Measurements from ENCODE around the gene MAPKAPK2.

The MAPKAPK2 gene

DNA sequence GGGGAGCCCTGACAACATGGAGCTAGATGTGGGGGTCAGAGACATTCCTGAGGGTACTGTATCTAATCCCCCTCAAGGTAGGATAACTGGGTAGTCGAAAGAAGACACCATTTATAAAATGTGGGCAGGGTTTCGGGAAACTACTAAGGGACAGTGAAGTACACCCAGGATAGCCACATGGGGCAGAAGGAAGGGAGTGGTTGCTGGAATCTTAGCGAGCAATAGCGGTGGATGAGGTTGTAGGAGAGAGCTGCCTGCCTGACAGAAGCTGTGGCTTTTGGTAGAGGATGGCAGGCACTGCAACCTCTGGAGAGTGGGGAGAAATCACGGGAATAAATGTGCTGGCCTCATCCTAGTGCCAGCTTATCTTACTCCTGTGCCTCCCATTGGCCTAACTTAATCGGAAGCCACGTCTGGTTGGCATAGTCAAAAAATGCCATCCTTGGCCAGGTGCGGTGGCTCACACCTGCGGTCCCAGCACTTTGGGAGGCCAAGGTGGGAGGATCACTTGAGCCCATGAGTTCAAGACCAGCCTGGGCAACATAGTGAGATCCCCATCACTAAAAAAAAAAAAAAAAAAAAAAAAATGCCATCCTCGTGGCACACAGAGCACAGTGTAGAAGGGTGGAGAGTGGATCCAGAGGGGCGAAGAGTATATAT lies 23.4 kb upstream of the MAPKAPK2 start:
- DNase-seq, result no peak

DNA sequence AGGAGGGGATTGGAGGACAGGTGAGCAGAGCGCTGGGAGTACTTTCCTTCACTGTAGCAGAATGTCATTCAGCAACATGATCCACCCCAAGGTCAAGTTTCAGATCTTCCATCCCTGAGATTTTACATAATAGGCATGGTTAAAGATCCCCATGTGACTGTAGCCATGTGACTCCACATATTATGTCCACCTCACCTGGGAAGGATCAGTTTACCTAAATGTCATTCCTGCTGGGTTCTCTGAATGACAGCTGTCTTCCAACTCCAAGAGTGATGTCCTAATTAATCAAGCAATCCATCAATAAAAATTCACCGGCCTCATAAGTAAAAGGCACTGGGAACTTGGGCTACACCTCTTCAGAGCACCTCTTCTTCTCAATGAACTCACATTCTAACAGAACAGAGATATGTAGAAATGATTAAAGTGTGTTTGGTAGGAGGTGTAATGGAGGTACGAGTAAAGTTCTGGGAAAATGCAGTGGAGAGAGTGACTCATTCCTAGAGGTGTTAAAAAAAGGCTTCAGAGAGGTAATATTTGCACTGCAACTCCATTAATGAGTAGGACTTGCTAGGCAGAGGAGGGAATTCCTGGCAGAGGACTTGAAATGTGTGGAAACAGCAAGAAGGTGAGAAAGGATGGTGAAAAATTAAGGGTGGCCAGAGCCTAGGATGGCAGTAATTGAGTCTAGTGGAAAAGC lies 22.2 kb upstream of the MAPKAPK2 start:
- peak; percentile 8 for DNase-seq

DNA sequence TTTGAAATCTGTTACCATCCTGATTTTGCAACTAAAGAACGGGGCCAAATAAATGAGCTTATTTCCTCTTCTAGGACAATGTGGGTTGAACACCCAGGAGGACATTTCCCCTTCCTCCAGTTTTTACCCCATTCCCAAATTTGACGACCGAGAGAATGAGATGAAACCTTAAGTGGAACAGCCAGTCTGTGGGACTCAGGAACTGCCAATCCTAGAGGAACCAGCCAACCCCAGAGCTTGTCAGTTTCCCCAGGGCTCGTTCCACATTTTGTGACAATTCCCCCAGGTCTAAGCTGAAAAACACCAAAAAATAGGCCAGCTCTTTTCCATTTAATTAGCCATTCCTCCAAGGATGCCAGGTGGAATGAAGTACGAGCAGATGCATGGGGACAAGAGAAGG lies 21.3 kb upstream of the MAPKAPK2 start:
- no peak for DNase-seq

DNA sequence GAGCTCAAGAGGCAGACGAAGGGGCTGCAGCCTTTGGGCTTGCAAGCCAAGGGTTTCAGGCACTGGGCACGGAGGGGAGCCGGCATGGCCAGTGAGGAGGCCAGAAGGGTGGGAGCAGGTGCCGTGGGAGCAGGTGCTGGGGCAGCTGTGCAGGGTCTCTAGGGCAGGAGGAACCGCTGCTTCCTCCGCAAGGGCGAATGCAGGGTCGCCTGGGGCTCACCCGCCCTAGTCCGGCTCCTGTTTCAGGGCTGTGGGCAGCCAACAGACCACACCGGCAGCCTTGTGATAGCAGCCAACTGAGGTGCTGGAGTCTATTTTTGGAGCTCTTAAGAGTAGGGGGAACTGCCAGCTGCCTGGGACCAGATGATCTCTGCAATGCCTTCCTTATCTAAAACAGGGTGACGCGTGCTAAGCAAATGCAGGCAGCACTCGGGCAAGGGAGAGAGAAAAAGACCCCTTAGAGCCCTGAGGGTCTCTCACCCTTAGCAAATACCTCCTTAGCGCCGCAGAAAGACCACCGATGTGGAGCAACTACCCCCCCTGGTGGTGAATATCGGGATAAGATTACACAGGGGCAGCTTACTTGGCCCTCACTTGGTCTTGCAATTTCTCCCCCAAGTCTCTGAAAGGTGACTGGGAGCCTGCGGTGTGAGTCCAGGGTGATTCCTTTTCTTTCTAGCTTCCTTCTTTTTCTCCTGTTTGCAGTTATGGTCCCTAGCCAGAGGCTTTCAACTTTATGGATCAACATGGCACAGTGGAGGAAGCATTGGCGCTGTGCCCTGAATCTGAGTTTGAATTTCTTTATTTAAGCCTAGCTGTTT lies 20.7 kb upstream of the MAPKAPK2 start:
- DNase-seq, result peak; percentile 78

DNA sequence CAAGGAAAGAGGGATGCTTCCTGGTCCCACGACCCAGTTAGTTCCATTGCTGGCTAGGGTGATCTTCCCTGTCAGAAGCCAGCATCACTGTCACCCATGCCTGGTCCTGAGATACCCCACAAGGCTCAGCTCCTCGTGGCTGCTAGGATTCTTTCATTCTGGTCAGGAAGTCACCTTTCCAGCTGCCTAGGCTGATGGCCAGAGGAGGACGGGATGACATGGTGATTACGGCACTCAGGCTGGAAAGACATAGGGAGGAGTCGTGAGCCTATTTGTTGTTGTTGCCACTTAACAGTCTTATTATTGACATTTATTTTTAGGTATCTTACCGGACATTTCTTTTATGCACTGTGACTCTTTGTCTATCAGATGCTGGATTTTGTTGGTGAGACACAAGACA lies 20.0 kb upstream of the MAPKAPK2 start:
- no peak for DNase-seq

DNA sequence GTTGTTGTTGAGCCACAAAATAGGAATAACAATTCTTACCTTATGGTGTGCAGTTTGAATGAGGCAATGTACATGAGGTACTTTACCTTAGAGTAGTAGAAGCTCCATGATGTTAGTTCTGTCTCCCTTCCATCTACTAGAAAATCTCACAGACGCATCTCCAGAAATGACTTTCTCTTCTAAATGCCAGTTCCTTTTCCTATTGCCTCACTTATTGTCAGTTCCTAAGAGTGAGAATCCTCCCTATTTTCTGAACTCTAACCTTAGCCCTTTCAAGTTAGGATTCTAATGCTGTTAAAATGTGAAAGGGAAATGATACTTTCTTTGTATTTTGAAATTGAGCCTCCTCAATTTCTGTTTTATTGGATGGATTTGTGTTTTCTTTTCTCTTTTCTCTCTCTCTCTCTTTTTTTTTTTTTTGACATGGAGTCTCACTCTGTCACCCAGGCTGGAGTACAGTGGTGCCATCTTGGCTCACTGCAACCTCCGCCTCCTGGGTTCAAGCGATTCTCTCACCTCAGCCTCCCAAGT lies 18.6 kb upstream of the MAPKAPK2 start:
- no peak for DNase-seq

DNA sequence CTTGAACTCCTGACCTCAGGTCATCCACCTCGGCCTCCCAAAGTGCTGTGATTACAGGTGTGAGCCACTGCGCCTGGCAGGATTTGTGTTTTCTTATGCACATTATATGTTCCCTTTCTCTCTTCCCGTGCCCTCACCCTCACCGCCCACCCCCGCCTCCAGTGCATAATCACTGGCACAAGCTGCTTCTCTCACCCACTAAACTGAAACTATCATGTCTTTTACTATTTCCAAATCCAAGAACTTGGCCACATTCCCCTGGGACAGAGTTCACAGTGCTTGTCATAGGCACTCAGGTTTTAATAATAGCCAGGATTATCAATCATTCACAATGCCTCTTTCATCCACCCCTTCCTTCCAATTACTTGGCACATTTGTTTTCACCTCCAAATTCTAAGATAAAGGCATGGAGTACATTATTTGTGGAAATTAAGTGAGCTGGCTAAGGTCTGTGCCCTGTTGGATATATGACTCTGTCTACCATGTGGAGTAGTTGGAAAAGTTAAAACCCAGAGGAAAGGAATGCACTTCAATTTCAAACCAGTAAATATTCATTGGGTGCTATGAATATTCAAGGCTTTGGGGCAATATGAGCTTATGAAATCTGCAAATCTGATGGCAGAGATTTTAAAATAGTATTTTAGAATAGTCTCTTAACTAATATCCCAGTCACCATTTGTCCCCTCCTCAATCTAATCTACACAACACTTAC lies 17.6 kb upstream of the MAPKAPK2 start:
- DNase-seq, result no peak

DNA sequence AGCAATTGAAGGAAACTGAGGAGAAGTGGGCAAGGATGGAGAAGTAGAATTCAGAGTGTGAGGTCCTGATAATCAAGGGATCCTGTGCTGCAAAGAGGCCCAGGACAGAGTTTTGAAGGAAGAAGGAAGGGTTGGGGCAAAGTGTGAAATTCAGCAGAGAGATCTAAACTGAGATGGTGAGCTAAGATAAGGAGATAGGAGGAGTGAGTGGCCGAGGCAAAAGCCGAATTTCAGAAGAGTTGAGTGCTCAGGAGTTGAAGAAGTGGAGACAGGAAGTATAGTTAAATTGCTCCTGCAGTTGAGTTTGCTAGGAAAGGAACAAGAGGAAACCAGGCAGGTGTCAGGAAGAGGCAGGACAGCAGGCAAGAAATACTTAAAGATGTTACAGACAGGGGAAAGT lies 16.4 kb upstream of the MAPKAPK2 start:
- DNase-seq, result no peak

DNA sequence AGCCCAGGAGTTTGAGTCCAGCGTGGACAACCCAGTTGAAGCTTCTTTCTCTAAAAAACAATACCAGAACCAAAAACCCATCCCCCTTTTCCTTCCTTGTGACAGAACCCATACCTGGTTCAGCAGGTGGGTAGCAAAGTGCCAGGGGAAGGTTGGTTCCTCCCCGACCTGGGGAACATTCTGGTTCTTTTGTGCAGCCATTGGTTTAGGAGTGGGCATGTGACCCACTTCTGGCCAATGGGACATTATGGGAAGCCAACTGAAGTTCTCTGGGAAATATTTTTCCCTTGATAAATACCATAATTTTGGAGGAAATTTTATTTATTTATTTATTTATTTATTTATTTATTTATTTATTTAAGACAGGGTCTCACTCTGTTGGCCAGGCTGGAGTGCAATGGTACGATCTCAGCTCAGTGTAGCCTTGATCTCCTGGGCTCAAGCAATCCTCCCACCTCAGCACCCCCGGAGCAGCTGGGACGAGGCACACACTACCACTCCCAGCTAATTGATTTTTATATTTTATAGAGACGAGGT lies 15.8 kb upstream of the MAPKAPK2 start:
- DNase-seq, result no peak

DNA sequence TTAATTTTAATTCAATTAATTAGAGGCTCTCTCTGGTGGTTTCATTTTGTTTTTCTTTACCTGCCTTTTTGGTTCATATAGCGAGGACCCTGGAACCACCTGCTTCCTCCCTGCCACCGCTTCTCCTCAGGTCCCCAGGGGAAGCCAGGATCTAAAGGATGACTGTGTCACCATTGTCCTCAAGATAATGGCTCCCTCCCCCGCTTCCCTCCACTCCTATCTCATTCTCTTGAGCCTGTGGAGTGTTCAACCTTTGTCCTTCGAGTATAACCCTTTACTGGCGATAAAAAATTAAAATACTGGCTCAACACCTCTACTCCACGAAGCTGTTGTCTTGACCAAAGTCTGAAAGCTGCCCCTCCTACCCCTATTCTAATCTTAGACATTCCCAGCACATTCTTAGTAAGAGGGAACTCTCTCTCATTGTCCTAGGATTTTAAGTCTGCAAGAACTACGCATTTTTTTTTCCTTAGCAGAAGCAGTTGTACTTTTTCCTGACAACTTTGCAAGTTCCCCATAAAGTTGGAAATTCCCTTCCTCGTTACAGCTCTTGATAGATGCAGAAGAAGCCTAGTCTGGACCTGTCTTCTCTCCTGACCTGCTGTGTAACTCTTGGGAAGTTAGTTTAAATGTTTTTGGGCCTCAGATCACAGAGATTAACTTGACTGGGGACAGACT lies 12.6 kb upstream of the MAPKAPK2 start:
- DNase-seq, result no peak

DNA sequence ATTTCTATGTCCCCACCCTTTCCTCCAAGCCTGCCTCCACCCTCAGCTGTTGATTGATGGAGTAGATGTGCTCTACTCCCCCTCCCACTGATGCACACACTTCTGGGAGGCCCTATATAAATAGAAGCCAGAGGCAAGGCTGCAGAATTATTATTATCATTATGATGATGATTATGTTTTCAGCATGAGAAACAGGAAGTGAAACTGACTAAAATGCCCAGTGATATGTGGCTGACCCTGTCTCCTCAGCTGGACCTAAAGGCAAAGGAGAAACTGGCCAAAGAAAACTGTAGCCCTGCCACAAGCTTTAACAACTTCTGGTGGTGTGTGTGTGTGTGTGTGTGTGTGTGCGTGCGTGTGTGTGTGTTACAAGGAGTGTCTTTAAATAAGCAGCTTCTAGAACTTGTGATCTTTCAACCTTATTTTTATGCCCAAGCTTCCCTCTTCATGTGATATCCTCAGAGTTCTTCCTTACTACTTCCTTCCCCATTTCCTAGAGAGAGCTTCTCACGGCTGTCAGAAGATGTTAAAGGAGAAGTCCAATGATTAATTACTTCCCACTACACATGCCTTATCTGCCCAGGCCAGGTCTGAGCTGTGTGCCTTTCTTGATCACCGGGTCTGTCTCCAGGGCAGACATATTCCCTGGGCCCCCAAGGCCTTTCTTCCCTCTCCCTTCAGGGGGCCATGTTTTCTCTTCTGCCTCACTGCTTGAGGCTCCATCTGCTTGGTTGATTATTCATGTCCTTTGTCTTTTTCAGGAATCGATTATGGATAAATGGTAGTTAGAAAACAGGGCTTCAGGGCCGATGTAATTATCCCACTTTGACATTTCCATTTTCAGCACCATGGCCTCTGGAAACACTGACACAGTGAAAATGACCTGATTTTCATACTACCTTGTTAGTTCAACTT lies 11.6 kb upstream of the MAPKAPK2 start:
- no peak for DNase-seq

DNA sequence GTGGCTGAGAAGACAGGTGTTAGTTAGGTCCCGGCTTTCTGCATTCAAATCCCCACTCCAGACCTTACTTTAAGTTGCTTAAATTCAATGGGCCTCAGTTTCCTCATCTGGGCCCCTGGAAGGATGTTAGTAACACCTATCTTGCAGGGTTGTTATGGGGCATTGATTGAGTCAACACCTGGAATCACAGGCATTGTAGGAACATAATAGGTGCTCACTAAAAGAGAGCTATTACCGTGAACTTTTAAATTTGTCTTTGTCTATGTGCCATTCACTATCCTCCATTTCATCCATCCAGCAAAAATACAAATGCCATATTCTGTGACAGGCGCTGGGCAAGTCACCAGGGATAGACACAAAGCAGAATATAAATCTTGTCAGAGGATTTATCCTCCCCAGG lies 10.5 kb upstream of the MAPKAPK2 start:
- DNase-seq, result no peak

DNA sequence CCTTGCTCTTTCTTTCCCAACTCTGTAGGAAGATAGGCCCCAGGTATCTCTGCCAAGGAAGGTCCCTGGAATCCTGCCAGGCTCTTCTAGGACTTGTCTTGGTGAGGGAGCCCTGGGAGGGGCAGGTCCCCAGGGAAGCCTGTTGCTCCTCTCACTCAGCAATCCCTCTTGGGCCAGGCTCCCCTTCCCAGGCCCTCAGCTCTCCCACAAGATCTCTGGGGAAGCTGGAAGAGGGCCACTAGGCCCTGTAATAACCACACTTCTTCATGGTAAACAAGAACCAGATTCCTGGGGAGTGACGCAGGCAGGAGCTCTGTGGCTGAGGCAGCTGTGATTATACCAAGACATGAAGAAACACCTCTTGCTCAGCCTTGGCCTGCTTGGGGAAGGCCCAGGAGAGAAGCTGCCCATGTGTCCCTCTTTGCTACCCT lies 9.9 kb upstream of the MAPKAPK2 start:
- DNase-seq, result no peak

DNA sequence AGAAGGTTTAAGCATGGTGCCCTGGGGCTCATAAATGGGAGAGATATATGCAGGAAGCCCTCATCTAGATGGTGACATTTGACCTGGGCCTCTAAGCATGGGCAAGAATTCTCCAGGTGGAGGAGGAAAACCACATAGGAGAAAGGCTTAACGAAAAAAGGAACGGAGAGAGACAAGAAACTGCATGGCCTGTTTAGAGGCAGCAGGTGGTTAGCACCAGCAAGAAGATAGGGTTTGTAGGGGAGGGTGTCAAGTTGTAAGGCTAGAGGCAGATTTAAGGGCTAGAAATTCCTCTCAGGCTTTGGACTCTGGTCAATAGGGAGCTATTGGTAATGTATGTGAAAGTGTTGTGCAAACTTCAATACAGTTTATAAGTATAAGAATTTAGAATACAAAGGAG lies 8.2 kb upstream of the MAPKAPK2 start:
- DNase-seq, result no peak

DNA sequence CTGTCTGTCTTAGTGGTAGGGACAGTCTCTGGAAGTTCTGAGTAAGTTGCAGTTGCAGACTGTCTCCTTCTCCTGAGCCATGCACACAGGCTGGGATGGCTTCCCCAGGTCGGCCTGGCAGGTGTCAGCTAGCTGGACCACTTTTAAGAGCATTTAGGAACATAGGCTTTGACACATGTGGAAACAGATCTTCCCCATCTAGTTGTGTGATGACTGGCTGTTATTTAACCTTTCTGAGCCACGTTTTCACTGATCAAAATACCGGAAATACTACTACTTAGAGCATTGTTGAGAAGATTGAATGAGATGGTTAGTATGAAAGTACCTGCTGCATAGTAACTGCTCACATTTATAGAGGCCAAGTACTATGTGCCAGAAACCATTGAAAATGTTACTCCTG lies 6.2 kb upstream of the MAPKAPK2 start:
- DNase-seq, result no peak

DNA sequence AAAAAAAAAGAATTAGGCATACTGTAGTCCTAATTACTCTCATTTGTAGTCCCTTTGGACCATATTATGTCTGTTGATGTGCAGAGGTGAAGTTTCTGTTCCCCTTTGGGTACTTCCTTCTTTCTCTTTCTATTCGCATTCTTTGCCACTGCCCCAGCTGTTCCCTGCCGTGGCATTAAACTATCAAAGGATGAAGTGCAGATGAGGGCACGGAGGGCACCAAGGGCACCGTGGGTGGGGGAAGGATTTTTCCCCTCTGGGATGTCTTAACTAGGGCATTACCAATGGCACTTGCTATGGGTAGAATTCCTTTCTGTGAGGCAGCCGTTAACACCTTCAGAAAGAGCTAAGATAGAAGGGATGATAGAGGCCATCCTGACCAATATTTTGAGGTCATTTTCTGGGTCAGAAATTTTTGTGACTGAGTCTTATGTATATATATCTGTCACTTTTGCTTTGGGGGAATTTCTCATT lies 4.9 kb upstream of the MAPKAPK2 start:
- peak; percentile 26 for DNase-seq

DNA sequence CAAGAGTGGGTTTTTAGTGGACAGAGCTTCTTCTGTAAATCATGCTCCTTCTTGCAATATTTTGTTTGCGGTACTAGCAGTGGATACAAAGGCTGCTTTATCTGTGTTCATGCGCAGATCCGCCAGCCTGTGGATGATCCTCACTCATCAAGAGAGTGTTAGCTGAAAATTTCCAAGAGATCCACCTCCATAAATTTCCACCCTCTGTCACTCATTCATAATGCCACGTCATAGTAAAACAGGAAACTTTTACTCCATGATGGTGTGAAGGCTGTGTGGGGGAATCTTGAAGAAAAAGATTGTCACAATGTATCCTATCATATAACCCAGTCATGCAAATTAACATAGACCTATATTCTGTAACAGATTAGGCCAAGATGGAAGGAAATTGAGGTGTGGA lies 4.4 kb upstream of the MAPKAPK2 start:
- DNase-seq, result peak; percentile 16

DNA sequence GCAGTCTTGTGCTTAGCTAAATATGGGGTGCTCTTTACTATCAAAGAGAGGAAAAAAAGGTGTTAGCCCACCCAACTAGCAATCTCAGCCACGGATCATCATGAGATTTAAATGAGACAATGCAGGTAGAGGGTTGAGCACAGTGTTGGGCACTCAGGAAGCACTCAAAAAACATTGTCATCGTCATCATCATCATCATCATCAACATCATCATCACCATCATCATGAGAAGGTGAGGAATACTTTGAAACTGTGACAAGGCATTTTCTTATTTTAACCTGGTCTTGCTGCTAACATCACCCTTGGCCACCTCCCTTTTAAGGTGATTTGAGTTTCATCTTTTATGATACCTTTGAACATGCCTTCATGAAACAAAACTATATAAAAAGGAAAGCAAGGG lies 3.3 kb upstream of the MAPKAPK2 start:
- no peak for DNase-seq

DNA sequence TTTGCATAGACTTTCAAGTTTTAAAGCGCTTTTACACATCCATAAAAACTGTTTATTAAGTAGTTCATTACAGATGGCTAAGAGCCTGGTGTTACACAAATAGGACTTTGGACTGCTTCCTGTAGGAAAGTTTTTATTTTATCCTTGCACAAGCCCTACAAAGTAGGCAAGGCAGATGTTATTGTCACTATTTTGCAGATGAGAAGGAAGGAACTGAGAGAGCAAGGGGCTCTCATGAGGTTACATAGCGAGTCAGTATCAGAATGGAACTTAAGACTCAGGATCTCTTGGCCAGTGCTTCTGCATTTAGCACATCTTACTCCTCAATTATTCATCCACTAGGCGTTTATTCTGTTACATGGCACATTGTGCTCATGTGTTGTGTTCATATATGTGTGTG lies 2.6 kb upstream of the MAPKAPK2 start:
- no peak for DNase-seq

DNA sequence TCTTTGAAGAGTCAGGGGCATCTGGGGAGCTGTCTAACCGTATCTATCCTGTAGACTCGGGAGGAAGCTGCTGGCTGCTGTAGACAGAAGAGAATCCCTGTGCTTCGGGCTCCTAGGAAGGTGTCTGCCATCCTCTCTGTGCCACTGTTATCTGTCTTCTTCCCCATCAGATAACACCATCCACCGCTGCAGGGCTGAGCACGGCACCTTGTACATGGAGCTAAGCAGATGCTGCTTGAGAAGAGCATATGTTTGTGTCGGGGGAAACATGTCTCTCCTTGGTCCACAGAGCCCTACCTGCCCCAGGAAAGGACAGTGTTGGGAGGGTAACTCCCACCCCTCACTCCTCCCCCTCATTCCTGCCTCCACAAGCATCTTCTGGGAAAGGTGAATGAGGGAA lies 1.4 kb upstream of the MAPKAPK2 start:
- no peak for DNase-seq

DNA sequence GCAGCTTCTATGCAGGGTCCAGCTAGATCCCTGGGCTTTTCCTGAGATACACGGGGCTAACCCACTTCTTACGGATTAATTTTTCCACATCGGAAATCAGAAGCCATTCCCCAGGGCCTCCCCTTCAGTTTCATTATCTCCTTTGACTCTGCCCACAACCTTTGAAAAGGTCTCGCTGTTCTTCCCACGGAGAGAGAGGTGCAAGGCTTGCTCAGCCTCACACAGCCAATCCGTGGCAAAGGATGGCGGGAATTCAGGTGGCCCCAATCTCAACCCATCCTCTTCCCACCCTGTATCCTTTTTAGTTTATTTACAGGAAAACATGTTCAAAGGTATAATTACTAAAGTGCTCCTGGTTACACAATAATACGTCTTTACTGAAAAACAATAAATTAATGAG lies 702 bp upstream of the MAPKAPK2 start:
- no peak for DNase-seq

All from stimulated activated CD4-positive, alpha-beta T cell treated with anti-CD3 and anti-CD28 coated beads, Interleukin-15, amount 100 ng/mL, for 24 hours (primary cell).